Left lung (tissue), 10 donors: Measurements from ENCODE around the gene FICD. TPM values are rescaled to one million over a fixed set of nuclear protein-coding genes. Genes with fewer than 3 reads are reported as not detected.

Experiments
- ATAC-seq: fragments of 200-7000 bp; cut with Tn5 transposase; one replicate; pipeline ENCODE4 v1.9.1; 2020; ENCODE audit warnings: moderate library complexity
- DNase-seq, 4 donors: peaks; one replicate each; pipeline ENCODE4 v3.0.0-alpha.2; 2013 to 2020
- H3K27ac ChIP-seq, 2 donors: fragments of 200-600 bp; sonication (generic) in 1 of 2; one replicate each; pipeline versions ENCODE4 v1.5.0 to v1.8.0; 2020 to 2021
- H3K27me3 ChIP-seq, 2 donors: fragments of 200-600 bp; sonication (generic) in 1 of 2; one replicate each; pipeline versions ENCODE4 v1.5.0 to v1.8.0; 2020 to 2021
- H3K36me3 ChIP-seq, 2 donors: fragments of 200-600 bp; sonication (generic) in 1 of 2; one replicate each; pipeline versions ENCODE4 v1.5.0 to v1.8.0; 2020 to 2021
- H3K4me1 ChIP-seq, 2 donors: fragments of 200-600 bp; one replicate each; pipeline ENCODE4 v1.8.0; 2021
- H3K4me3 ChIP-seq, 2 donors: fragments of 200-600 bp; sonication (generic) in 1 of 2; one replicate each; pipeline versions ENCODE4 v1.5.0 to v1.8.0; 2020 to 2021; ENCODE audit warnings: mild to moderate bottlenecking in 1 of 2
- H3K9me3 ChIP-seq, 2 donors: fragments of 200-600 bp; sonication (generic) in 1 of 2; one replicate each; pipeline versions ENCODE4 v1.5.0 to v1.8.0; 2020 to 2021
- intact Hi-C, 2 donors: fragments of 100-400 bp; cut with DNase I; formaldehyde crosslinking; loops; one replicate each; pipeline versions ENCODE4 v1.11.2 to v1.14.2; 2022
- polyA plus RNA-seq, 6 donors: library from polyadenylated mRNA; unstranded; fragments of 120-200 nt; gene quantifications; one replicate each; pipeline ENCODE4 v1.2.1, GENCODE V29; 2013; ENCODE audit not compliant: insufficient read length in 6 of 6
- total RNA-seq, 2 donors: library from RNA; stranded (reverse); fragmentation: NEBNext Ultra II Directional; extraction: Animal tissue kit (Norgen Biotek cat#: 25700); gene quantifications; one replicate each; pipeline ENCODE4 v1.2.1, GENCODE V29; 2021
- TF ChIP-seq, protein P1 (sequence below), 2 donors: fragments of 200-600 bp; sonication (generic) in 1 of 2; IDR thresholded peaks; one replicate each; pipeline versions ENCODE4 v1.5.0 to v1.8.0; 2021; ENCODE audit warnings: antibody characterized with exemption in 2 of 2
- donor health status: DM: no; HTN: yes; CAD: no.
- donor health status: DM: no; HTN: no; CAD: no.

Gene FICD
- total and polyA plus RNA-seq, 8 donors: 2.6 to 13.2 (median 3.1) TPM

DNA sequence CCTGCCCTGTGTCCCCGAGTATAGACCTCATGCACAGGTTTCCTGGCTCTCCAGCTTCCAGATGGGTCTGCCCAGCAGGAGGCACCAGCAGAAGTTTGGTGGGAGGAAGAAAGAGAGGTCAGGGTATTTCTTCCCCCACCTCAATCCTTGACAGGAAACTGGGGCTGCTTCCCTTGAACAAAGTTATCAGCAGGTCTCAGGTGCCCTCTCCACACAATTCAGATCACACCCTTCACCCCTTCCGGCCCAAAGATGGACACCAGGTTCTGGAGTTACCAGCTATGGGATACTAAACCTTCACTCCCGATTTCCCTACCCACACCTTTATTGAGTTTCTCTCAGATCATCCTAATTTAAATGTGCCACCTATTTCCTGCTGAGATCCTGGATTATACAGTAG, 44.7 kb downstream of the FICD start:
- peak overlapping the region; percentile 71 to 98 for H3K4me3 ChIP-seq
- TF ChIP-seq, protein P1, sequence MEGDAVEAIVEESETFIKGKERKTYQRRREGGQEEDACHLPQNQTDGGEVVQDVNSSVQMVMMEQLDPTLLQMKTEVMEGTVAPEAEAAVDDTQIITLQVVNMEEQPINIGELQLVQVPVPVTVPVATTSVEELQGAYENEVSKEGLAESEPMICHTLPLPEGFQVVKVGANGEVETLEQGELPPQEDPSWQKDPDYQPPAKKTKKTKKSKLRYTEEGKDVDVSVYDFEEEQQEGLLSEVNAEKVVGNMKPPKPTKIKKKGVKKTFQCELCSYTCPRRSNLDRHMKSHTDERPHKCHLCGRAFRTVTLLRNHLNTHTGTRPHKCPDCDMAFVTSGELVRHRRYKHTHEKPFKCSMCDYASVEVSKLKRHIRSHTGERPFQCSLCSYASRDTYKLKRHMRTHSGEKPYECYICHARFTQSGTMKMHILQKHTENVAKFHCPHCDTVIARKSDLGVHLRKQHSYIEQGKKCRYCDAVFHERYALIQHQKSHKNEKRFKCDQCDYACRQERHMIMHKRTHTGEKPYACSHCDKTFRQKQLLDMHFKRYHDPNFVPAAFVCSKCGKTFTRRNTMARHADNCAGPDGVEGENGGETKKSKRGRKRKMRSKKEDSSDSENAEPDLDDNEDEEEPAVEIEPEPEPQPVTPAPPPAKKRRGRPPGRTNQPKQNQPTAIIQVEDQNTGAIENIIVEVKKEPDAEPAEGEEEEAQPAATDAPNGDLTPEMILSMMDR (IDR thresholded peaks at IDR 0.05): no peak
- intact Hi-C loops: no loop called here
- no peak for DNase-seq
- H3K27ac ChIP-seq: no peak overlapping the region
- ATAC-seq: no peak
- no peaks in the 10 kb centered on the region for H3K27me3 ChIP-seq
- H3K36me3 ChIP-seq: peaks cover 0 to 21% of the 10 kb centered on the region in 2 donors
- no peaks in the 10 kb centered on the region for H3K9me3 ChIP-seq
- peaks cover 18 to 72% of the 10 kb centered on the region in 2 donors for H3K4me1 ChIP-seq

DNA sequence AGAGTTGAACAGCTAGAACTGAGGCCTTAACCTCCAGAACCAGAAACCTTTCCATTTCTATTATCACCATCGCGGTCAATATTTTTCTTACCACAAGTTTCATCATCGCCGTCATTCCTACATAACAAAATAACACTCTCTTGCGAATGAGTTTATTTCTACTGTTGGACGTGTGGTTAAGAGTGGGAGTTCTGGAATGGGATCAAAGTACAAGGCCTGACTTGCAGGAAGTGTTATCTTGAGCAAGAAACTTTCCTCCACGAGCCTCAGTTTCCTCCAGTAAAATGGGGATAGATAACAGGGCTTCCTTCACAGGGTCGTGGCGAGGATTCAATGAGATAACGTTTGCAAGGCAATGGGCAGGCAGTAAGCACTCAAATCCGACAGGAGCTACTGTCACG, 45.2 kb downstream of the FICD start:
- Histone ChIP-seq H3K27ac (peak overlapping the region; percentile 88 to 92), H3K9me3 (no peaks in the 10 kb centered on the region), H3K27me3 (no peaks in the 10 kb centered on the region), H3K4me3 (peak overlapping the region; percentile 71 to 98), H3K4me1 (peaks cover 18 to 72% of the 10 kb centered on the region in 2 donors), H3K36me3 (peaks cover 0 to 27% of the 10 kb centered on the region in 2 donors)
- DNase-seq (no peak), ATAC-seq (no peak)
- intact Hi-C loops: no loop called here
- TF ChIP-seq, protein P1 (IDR thresholded peaks at IDR 0.05): no peak

DNA sequence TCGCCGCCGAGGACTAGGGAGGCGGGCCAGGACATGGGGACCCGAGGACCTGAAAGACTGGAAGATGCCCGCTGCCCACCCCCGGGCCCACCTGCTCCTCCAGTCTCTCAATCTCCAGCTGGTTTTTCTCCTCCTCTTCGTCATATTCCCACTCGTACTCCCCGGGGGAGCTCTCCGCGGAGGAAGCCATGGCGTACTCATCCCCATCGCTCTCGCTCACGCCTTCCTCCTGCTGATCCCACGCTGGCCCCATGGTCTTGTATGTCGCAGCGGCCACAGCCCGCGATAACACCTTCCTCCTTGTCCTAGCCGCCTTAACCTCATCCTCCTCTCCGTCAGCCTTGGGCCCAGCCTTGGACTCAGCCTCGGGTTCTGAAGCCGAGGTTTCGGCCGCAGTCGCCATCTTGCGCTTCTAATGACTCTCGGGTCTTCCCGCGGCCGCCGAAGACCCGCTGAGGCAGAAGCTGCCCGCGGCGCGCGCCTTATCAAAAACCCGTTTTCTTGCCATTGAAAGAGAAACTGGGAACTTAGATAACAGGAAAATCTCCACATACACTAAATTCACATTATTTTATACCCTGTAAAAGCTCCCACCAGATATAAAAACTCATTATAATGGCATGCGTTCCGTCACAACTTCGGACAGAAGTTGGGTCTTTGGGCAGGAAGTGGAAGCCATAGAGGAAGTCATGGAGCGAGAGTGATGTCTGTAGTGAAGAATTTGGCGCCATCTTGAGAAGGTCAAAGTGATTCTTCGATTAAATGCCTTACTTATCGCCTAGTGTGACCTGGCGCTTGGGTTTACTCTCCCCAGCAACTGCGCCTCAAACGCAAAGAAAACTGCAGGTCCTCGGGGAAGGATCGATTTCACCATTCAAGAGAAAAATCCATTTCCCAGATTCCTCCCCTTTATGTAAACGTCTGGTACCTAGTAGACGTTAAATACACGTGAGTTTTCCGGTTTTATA, 46.0 kb downstream of the FICD start, which contains the start of gene SART3:
Gene SART3 (minus strand): TSS at position 422 of the 968 bp plus-strand sequence. CDS start 19 bp downstream, at position 403.
- H3K27ac ChIP-seq: peak within 1 kb of the TSS; percentile 88 to 92
- ATAC-seq (peak; percentile 67), DNase-seq (peak; percentile 81 to 94 (median 89))
- H3K4me1 ChIP-seq: peaks cover 18 to 73% of the 10 kb centered on the region in 2 donors
- no peaks in the 10 kb centered on the region for H3K9me3 ChIP-seq
- H3K27me3 ChIP-seq: no peaks in the 10 kb centered on the region
- H3K36me3 ChIP-seq: peaks cover 0 to 32% of the 10 kb centered on the region in 2 donors
- peak within 1 kb of the TSS; percentile 71 to 98 for H3K4me3 ChIP-seq
- intact Hi-C loops: no loop called here
- TF ChIP-seq, protein P1 (IDR thresholded peaks at IDR 0.05): no peak

DNA sequence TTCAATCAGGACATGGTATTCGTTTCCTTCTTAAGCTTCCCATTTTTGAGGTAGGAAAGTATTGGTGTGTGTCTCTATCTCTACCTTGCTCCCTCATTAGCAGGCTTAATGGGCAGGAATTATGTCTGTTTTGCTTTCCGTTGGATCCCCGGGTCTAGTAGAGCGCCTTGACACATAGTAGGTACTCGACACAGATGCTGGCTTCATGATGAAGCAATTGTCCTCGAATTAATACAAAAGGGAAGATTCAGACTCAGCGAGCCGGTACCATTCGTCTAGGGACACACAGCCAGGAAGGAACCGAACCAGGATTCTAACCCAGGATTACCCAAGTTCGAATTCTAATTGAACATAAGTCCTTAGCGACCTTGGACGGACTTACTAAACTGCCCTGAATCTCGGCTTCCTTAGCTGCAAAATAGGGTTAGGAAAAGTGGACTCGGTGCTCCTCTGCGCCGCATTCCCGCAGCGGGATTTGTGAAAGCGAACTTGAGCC, 46.8 kb downstream of the FICD start:
- Histone ChIP-seq H3K27me3 (no peaks in the 10 kb centered on the region), H3K27ac (peak overlapping the region; percentile 88 to 92), H3K4me3 (peak overlapping the region; percentile 71 to 98), H3K9me3 (no peaks in the 10 kb centered on the region), H3K36me3 (peaks cover 0 to 34% of the 10 kb centered on the region in 2 donors), H3K4me1 (peaks cover 23 to 73% of the 10 kb centered on the region in 2 donors)
- DNase-seq (no peak), ATAC-seq (no peak)
- TF ChIP-seq, protein P1 (IDR thresholded peaks at IDR 0.05): no peak
- intact Hi-C loops: no loop called here
